AG10803 (cell line): ENCODE measurements around the gene AP1S3.

Experiments used
- DNase-seq: peaks from one replicate; pipeline ENCODE4 v3.0.0; 2010; ENCODE audit warnings: low read depth
- H3K4me3 ChIP-seq: 2 replicates; pipeline ENCODE4 v1.5.1; 2011; ENCODE audit warnings: mild to moderate bottlenecking, low read length, control low read depth
- CTCF ChIP-seq: conservative IDR thresholded peaks from 2 replicates; pipeline ENCODE4 v1.5.1; 2011; ENCODE audit warnings: mild to moderate bottlenecking, low read length, control low read depth, inconsistent platforms

The AP1S3 gene

GRCh38 chr2:223852281-223852795, 15.0 kb upstream of the AP1S3 start:
- H3K4me3 ChIP-seq = no peak overlapping the region
- TF ChIP-seq CTCF = no peak
- no peak for DNase-seq

GRCh38 chr2:223847410-223847809, 10.0 kb upstream of the AP1S3 start:
- no peak for TF ChIP-seq CTCF
- no peak overlapping the region for H3K4me3 ChIP-seq
- DNase-seq = no peak

GRCh38 chr2:223846515-223846914, 9.1 kb upstream of the AP1S3 start:
- no peak for TF ChIP-seq CTCF
- DNase-seq = peak; percentile 76
- H3K4me3 ChIP-seq = no peak overlapping the region

GRCh38 chr2:223841436-223842190, 4.2 kb upstream of the AP1S3 start:
- no peak for TF ChIP-seq CTCF
- no peak overlapping the region for H3K4me3 ChIP-seq
- no peak for DNase-seq

- DNase-seq = no peak
These were observed 1.5 kb downstream of the AP1S3 start for GRCh38 chr2:223835701-223836532.

GRCh38 chr2:223834431-223834830, 3.0 kb downstream of the AP1S3 start:
- TF ChIP-seq CTCF = no peak
- no peak overlapping the region for H3K4me3 ChIP-seq
- DNase-seq = no peak

More at GRCh38 chr2:223835701-223836532, 1.5 kb downstream of the AP1S3 start:
- no peak overlapping the region for H3K4me3 ChIP-seq
- no peak for TF ChIP-seq CTCF
